NCI-H2171 (cell line): Measurements from ENCODE around the gene ING1.
A peak's percentile ranks its signal among the peaks of the same experiment; 100 is the strongest.
"Not testable (repeated sequence)": the region's sequence is repeated elsewhere in the genome, so short reads cannot be mapped to it uniquely, and the experiment has no call there.

Experiments
- DNase-seq: peaks from one replicate; lab custom pipeline; 2025; lab: John Stamatoyannopoulos, UW

ING1 gene

DNA sequence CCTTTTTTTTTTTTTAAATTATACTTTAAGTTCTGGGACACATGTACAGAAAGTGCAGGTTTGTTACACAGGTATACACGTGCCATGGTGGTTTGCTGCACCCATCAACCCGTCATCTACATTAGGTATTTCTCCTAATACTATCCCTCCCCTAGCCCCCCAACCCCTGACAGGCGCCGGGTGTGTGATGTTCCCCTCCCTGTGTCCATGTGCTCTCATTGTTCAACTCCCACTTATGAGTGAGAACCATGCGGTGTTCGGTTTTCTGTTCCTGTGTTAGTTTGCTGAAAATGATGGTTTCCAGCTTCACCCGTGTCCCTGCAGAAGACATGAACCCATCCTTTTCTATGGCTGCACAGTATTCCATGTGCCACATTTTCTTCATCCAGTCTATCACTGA, 17.7 kb upstream of the ING1 start:
- DNase-seq: not testable (repeated sequence)

- DNase-seq: no peak
Measured at GRCh38 chr13:110696776-110697175, 16.7 kb upstream of the ING1 start.

- no peak for DNase-seq
Measured at GRCh38 chr13:110697842-110698241, 15.7 kb upstream of the ING1 start.

GRCh38 chr13:110698689-110699088, 14.8 kb upstream of the ING1 start:
- no peak for DNase-seq

GRCh38 chr13:110699148-110700145, 14.1 kb upstream of the ING1 start:
- no peak for DNase-seq

DNA sequence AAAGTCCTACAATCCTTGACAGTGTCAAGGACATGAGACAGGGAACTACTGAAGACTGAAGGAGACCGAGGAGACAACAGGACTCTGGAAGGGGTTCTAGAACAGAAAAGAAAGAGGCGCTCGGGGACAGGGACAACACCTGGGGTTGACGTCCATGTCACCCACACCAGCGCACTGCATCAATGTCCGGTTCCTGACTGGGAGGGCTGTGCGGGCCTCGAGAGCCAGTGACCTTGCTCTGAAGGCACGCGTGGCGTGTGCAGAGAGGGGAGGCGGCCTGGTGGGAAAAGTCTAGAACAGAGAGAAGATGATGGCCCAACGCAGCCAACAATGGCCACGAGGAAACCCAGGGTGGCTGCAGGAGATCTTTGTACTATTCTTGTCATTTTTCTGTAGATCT, 13.3 kb upstream of the ING1 start:
- DNase-seq: no peak

- DNase-seq: no peak
Measured at GRCh38 chr13:110700641-110701040, 12.9 kb upstream of the ING1 start.

GRCh38 chr13:110701061-110701460, 12.4 kb upstream of the ING1 start:
- DNase-seq: not testable (repeated sequence)

DNA sequence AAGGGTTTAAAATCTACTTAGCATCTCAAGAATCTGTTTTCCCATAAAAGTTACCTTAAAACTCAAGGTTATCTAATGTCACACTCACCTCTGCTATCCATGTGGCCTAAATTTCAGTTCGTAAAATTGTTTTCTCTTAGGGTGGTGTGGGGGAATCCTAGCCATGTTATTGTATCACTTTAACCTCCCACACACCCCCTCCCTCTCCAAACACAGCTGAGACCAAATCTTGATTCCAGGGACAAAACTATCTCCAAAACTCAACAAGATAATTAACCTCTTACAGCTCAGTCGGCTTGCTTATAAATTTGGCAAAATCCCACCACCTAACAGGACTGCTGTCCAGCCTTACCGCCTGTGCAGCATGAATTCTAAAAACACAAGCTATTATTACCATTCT, 11.4 kb upstream of the ING1 start:
- DNase-seq: no peak

DNA sequence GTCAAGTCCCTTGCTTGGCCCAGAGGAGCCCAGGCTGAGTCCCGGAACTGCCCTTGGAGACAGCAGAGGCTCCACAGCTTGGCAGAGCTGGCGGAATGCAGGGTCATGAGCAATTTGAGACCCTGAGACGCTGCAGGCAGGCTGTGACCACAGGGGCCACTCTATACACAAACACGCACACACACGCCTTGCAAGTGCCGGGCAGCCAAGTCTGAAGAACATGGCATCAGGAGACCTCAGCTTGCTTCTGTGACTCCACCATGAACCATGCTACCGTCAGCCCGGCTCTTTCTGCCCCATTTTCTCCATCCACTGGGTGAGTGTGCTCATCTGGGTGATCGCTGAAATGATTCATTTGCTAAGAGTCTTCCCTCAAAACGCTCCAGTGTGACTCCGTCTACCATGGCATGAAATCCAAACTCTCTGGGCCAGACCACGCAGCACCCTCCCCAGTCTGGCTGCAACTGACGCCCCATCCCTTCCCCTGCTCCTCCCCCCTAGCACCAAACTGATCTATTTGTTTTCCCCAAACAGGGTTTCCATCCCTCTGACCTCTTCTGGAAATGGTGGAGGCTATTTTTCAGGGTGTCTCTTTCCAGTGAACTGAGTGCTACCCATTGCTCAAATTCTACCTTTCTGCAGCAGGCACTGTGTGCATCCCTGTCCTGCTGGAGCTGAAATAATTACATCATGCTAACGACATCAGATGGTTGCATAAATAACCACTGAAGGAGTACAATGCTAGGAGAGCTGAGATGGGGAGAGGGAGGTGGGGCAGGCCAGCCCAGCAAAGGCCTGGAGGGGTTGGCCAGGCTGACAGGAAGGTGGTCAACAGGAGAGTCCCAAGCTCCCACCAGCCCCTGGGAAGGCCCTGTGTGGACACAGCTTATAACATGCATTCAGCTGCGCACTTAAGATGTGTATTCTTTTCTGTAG, 10.6 kb upstream of the ING1 start:
- no peak for DNase-seq

DNA sequence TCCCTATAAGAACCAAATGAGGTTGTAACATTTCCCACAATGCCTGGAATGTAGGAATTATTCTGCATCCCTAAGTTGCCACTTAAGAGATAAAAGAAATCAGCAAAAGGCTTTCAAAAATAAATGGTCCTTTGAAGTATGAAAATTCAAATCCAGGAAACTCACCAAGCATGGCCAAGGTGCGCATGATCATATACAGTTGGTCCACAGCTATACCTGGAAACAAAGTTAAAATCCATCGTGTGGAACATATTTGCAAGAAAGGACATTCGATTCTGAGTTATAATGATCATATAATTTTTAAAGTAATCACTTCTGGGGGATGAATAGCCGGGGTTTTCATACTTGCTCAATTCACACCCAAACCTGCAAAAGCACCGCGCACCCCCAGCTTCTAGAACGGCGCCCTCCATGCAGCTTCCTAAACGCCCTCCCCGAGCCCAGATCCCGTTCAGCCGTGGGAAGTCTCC, 8.1 kb upstream of the ING1 start:
- no peak for DNase-seq

- peak; percentile 93 for DNase-seq
Measured at GRCh38 chr13:110705826-110706569, 7.5 kb upstream of the ING1 start, which contains the start of gene CARS2. Gene CARS2 (minus strand): TSS chr13:110706116. CDS start chr13:110706093, 23 bp downstream.

GRCh38 chr13:110706570-110707372, 6.7 kb upstream of the ING1 start:
- no peak for DNase-seq

DNA sequence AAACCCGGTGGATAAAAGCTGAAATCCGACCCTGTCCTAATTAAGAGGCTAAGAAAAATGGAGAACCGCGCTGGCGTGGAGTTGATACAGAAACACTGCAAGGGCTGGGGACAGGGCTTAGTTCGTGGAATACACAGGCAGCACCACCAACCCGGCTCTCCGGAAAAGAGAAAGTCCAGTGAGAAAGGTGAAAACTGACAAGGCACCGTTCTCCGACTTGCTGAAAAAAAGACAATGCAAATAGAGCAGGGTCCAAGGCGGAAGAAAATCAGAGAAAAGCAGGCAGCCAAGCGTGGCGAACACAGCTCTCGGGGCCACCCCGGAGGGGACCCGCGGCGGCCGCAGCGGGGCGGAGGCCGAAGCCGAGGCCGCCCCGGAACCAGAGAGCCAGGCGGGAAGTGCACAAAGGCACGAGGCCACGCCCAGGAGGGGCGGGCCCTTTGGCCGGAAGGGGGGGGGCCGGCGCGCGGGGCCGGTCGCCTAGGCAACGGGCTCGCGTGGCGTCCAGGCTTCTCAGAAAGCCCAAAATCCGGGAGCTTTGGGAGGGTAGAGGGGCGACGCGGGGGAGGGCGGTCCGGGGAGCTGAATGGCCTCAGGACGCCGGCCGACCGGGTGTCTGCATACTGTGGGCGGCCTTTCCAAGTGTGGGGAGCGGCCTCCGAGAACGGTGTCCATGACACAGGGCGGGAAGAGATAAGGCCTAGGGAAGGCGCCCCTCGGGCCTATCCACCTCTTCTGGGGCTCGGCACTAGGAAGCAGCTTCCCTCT, 1.2 kb upstream of the ING1 start:
- DNase-seq: peak; percentile 88

GRCh38 chr13:110712849-110713641, 455 bp upstream of the ING1 start:
- DNase-seq: peak; percentile 93

DNA sequence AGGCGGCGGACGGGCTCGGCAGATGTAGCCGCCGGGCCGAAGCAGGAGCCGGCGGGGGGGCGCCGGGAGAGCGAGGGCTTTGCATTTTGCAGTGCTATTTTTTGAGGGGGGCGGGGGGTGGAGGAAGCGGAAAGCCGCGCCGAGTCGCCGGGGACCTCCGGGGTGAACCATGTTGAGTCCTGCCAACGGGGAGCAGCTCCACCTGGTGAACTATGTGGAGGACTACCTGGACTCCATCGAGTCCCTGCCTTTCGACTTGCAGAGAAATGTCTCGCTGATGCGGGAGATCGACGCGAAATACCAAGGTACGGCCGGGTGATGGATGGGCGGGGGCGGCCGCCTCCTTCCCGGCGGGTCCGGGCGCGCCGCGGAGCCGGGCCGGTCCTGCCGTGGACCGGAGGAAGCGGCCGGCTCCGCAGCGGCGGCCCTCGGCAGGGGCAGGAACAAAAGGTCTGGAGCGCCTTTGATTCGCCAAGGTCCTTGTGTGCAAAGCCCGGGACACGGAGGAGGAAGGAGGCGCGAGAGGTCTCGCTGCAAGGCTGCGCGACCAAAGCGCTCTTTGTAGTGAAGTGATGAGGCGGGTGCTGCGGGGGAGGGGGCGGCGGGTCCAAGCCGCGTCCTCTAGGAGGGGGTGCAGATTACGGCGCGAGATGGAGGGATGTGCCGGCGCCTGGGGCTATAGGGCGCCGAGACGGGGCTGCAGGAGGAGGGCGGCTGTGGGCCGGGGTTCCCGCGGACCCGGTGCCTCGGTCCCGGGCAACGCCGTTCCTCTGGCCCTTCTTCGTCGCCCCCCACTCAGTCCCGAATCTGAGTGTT, 689 bp downstream of the ING1 start:
- DNase-seq: peak; percentile 43

DNA sequence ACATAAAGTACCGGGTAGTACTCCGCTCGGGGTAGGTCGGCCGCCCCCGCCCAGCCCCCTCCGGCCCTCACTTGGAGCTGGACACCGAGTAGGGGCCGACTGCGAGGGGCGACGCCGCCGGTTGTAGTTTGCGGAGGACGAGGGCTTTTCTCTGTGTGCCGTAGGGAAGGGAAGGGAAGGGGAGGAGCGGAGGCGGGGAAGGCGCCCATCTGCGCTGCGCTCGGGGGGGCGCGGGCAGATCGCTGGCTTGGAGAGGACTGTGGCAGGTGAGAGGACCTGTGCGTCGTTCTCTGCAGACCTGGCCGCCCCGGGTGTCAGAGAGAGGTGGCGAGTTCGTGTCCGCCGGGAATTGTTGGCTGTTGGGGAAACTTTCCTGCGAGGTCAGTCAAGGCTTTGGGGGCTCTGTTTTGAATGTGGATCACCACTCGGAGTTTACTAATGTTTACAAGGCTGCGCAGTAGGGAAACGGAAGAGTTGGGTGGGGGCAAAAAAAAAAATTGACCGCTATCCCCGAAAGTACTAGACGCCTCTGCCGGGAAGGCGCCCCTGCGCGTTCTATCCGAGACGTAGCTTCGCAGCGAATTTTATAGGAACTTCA, 1.4 kb downstream of the ING1 start:
- peak; percentile 51 for DNase-seq
